GM06990 (cell line): ENCODE results near the gene CDK5R2.

Experiments
- DNase-seq: peaks from one replicate; pipeline ENCODE4 v3.0.0-alpha.2; 2011; ENCODE audit not compliant: insufficient read length; ENCODE audit errors: extremely low read depth
- H3K27me3 ChIP-seq: replicated peaks from 2 replicates; pipeline ENCODE4 v1.6.0; 2011; ENCODE audit warnings: low read length; ENCODE audit not compliant: control insufficient read depth, insufficient read depth
- H3K36me3 ChIP-seq: 2 replicates; pipeline ENCODE4 v1.5.1; 2011; ENCODE audit warnings: low read length; ENCODE audit not compliant: control insufficient read depth, insufficient read depth
- H3K4me3 ChIP-seq: replicated peaks from 2 replicates; pipeline ENCODE4 v1.5.1; 2011; ENCODE audit warnings: low read depth, mild to moderate bottlenecking, control low read depth, low read length
- TF ChIP-seq, protein P1 (sequence below): IDR thresholded peaks from 2 replicates; pipeline ENCODE4 v1.5.1; 2011; ENCODE audit warnings: low read length, control low read depth, mild to moderate bottlenecking, inconsistent platforms; ENCODE audit not compliant: insufficient read depth, poor library complexity, severe bottlenecking

CDK5R2 gene

DNA sequence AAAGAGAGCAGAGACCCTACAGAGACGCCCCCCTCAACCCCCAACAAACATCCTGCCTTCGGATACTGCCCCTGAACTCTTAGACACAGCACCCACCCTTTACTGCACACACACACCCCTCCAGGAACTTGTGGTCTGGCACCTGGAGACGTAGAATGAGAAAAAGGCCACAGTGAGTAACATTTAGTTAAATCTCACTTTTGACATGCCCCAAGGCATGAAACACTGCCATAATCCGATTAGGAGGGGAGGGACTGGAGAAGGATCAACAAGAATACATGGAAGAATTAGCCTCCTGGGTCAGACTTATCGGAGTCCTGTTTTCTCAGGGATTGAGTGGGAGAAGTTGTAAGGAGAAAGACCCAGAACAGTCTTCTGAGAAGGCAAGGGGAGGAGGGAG lies 4.1 kb downstream of the CDK5R2 start:
- Histone ChIP-seq H3K4me3 (no peak overlapping the region), H3K36me3 (no peaks in the 10 kb centered on the region), H3K27me3 (peaks cover 1% of the 10 kb centered on the region)
- TF ChIP-seq, protein P1, sequence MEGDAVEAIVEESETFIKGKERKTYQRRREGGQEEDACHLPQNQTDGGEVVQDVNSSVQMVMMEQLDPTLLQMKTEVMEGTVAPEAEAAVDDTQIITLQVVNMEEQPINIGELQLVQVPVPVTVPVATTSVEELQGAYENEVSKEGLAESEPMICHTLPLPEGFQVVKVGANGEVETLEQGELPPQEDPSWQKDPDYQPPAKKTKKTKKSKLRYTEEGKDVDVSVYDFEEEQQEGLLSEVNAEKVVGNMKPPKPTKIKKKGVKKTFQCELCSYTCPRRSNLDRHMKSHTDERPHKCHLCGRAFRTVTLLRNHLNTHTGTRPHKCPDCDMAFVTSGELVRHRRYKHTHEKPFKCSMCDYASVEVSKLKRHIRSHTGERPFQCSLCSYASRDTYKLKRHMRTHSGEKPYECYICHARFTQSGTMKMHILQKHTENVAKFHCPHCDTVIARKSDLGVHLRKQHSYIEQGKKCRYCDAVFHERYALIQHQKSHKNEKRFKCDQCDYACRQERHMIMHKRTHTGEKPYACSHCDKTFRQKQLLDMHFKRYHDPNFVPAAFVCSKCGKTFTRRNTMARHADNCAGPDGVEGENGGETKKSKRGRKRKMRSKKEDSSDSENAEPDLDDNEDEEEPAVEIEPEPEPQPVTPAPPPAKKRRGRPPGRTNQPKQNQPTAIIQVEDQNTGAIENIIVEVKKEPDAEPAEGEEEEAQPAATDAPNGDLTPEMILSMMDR = no peak
- DNase-seq = no peak

DNA sequence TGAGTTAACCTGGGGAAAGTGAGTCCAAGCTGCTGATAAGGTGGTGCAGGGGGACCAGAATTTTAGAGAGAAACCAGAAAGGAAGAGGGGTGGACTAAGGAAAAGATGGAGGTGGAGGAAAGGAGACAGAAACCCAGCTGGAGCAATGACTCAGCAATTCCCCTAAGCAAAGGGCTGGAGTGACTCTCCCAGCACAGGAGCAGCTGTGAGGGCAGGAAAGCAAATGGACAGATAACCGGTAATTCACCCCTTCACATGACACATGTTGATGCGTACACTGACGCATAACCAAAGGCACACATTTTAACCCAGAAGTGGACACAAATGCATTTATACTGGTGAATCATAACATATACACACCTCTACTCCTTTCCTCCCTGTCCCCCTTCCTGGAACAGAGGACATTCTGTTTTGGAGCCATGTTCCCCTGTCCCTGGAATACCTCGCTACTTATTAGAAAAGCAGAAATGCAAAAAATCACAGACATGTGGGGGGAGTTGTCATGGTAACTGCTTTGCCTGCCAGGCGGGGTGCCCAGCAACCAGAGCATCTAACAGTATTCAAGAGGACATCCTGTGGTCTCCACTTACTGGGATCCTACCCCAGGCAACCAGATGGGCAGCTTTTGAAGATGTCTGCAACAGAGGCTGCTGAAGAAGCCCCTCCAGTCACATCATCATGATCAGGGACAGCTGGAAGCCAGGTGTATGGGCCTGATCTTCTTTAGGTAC lies 4.7 kb downstream of the CDK5R2 start:
- peaks cover 1% of the 10 kb centered on the region for H3K27me3 ChIP-seq

DNA sequence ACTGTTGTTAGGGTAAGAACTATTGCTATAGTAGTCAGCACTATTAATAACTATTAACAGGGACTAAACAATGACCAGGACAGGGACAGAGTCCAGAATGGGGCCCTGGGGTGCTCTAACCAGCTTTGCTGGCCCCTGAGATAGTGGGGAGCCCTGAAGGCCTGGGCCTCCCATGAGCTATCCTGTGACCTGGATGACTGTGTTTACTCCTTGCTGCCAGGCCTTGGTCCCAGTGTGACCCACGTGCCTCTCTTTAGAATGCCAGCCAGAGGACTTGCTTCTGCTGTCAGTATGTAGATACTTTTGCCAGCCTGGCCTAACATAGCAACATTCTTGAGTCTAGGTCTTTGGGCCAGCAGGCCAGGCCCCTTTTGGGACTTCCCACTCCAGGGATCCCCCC lies 11.4 kb downstream of the CDK5R2 start:
- Histone ChIP-seq H3K27me3 (peaks cover 4% of the 10 kb centered on the region), H3K4me3 (no peak overlapping the region), H3K36me3 (no peaks in the 10 kb centered on the region)
- TF ChIP-seq, protein P1 = no peak
- no peak for DNase-seq

More for the DNA sequence above, 4.7 kb downstream of the CDK5R2 start:
- Histone ChIP-seq H3K36me3 (no peaks in the 10 kb centered on the region), H3K4me3 (no peak overlapping the region)
- TF ChIP-seq, protein P1 = no peak
- DNase-seq = no peak

DNA sequence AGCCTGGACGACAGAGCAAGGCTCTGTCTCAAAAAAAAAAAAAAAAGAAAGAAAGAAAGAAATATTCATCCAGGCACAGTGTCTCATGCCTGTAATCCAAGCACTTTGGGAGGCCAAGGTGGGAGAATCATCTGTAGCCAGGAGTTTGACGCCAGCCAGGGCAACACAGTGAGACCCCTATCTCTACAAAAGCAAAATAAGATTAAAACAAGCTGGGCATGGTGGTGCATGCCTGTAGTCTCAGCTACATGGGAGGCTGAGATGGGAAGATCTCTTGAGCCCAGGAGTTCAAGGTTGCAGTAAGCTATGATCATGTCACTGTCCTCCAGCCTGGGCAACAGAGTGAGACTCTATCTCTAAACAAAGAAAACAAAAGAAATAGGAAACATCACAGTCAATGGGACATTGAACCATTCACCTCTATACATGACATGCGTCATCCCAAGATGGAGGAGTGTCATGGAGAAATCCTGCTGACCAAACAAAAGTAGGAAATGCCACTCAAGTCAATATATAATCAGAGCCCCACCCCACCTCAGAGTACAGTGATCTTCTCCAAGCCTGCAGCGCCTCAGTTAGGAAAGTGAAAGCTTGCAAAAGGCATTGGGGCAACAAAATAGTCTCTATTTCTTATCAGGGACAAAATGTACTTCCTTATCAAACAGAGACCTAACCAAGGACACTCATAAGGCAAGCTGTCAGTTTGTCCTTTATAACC lies 15.8 kb downstream of the CDK5R2 start:
- peaks cover 4% of the 10 kb centered on the region for H3K27me3 ChIP-seq
- TF ChIP-seq, protein P1 = no peak
- no peak for DNase-seq

DNA sequence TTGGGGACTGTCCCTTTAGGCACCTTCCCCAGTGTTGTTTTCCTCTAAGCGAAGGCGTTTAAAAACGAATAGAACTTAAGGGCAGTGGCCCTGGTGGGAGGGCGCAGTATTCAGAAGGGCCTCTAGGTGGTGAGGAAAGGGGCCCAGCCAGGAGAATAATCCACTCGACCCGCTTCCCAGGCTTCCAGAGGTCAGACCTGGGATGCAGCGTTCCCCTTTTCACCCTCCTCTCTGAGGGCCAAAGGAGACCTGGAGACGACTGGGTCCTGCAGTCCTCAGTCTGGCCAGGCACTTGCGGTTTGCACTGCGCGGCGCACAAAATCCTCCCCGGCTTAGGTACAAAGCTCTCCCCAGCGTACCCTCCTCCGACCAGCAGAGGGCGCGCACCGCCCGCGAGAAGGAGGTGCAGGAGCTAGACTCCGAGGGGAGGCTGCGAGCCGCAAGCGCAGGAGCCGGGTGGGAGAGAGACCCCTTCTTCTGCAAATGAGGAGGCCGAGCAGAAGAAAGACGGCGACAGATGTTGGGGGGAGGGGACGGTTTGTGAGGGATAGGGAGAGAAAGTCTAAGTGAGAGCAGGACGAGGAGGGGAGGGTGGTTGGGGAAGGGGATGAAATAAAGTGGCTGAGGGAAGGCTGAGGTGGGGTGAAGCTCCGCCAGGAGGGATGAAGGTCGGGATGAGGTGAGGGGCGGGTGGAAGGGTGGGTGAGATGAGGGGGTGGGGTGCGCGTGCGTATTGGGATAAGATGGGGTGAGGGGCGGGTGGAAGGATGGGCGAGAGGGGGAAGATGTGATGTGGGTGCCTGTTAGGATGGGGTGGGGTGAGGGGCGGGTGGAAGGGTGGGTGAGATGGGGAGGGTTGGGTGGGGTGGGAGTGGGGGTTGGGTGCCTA lies 20.6 kb downstream of the CDK5R2 start:
- Histone ChIP-seq H3K27me3 (peaks cover 5% of the 10 kb centered on the region), H3K4me3 (peak overlapping the region; percentile 40), H3K36me3 (no peaks in the 10 kb centered on the region)
- peak; percentile 85 for DNase-seq
- TF ChIP-seq, protein P1 = peak; percentile 95

More for the DNA sequence above, 15.8 kb downstream of the CDK5R2 start:
- Histone ChIP-seq H3K36me3 (no peaks in the 10 kb centered on the region), H3K4me3 (no peak overlapping the region)
